Endothelial cell of umbilical vein (primary cell): ENCODE results near the gene MS4A10.

Experiments
- CTCF ChIP-seq, 2 donors: IDR thresholded peaks; 1 replicate in 1 of 2; 2 replicates in 1 of 2; pipeline ENCODE4 v1.5.1; 2011; ENCODE audit warnings: low read length in 2 of 2, mild to moderate bottlenecking in 2 of 2, moderate library complexity in 2 of 2, control low read depth in 1 of 2, inconsistent platforms in 1 of 2, low read depth in 1 of 2; ENCODE audit not compliant: insufficient read depth in 1 of 2; ENCODE audit errors: extremely low read depth in 1 of 2
- POLR2A ChIP-seq: IDR thresholded peaks from 2 replicates; pipeline ENCODE4 v1.6.1; 2012; ENCODE audit warnings: low read depth, mild to moderate bottlenecking, control low read depth, low read length

- no peak for TF ChIP-seq CTCF (IDR thresholded peaks at IDR 0.05; ENCODE audit: extremely low read depth in 1 of 2, insufficient read depth in 1 of 2, low read depth in 1 of 2, low read length in 2 of 2)
- no peak for TF ChIP-seq POLR2A
These were observed 24.6 kb downstream of the MS4A10 start for GRCh38 chr11:60809691-60810090.
